ENCODE data around the gene ANKRD18A. TPM values are rescaled to one million over a fixed set of nuclear protein-coding genes. Genes with fewer than 3 reads are reported as not detected.

ANKRD18A gene
- total RNA-seq, 1 donor from 2014 or later, result 2.6 TPM

DNA sequence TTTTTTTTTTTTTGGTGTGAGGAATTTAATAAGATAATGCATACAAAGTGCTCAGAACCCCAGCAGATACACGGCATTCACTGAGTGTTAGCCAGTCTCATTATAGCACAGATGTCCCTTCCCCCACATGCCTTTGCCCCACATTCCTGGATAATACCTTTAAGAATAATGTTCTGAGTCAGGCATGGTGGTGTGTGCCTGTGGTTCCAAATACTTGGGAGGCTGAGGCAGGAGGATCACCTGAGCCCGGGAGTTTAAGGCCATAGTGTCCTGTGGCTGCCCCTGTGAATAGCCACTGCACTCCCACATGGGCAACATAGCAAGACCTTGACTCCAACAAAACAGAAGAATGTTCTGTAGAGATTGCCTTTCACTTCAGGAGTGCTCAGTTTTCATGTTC lies 24.2 kb upstream of the ANKRD18A start:
- Histone ChIP-seq H3K27me3 (ENCODE audit: low read depth) (no peaks in the 10 kb centered on the region), H3K9me3 (replicated peaks) (no peaks in the 10 kb centered on the region), H3K4me1 (peaks cover 25% of the 10 kb centered on the region), H3K27ac (replicated peaks) (no peak overlapping the region), H3K36me3 (no peaks in the 10 kb centered on the region), H3K4me3 (no peak overlapping the region)
- DNase-seq, result no peak
- intact Hi-C loops (cut with micrococcal nuclease), result no loop called here
- TF ChIP-seq, protein P1, sequence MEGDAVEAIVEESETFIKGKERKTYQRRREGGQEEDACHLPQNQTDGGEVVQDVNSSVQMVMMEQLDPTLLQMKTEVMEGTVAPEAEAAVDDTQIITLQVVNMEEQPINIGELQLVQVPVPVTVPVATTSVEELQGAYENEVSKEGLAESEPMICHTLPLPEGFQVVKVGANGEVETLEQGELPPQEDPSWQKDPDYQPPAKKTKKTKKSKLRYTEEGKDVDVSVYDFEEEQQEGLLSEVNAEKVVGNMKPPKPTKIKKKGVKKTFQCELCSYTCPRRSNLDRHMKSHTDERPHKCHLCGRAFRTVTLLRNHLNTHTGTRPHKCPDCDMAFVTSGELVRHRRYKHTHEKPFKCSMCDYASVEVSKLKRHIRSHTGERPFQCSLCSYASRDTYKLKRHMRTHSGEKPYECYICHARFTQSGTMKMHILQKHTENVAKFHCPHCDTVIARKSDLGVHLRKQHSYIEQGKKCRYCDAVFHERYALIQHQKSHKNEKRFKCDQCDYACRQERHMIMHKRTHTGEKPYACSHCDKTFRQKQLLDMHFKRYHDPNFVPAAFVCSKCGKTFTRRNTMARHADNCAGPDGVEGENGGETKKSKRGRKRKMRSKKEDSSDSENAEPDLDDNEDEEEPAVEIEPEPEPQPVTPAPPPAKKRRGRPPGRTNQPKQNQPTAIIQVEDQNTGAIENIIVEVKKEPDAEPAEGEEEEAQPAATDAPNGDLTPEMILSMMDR (IDR thresholded peaks at IDR 0.05; ENCODE audit: borderline replicate concordance), result no peak

DNA sequence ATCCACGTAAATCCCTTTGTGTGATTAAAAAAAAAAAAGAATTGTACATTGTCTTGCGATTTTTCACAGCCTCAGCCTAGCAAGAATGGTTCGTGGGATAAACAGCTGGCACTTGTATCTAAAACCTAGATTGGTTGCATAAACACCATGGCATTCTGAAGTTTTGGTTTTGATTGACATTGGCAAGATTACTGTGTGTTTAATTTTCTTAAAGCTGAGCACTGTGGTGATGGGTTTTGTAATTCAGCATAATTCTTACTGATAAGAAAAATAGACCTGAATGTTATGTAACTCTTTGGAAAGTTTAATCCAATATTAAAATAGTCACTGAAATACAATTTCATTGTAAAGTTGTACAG lies 23.4 kb upstream of the ANKRD18A start:
- DNase-seq, result no peak
- H3K36me3 ChIP-seq, result no peaks in the 10 kb centered on the region
- no peaks in the 10 kb centered on the region for H3K9me3 ChIP-seq (replicated peaks)
- H3K4me1 ChIP-seq, result peaks cover 19% of the 10 kb centered on the region
- H3K4me3 ChIP-seq, result no peak overlapping the region
- intact Hi-C loops (cut with micrococcal nuclease), result no loop called here
- TF ChIP-seq, protein P1 (IDR thresholded peaks at IDR 0.05; ENCODE audit: borderline replicate concordance), result no peak
- H3K27ac ChIP-seq (replicated peaks), result no peak overlapping the region
- peaks cover 7% of the 10 kb centered on the region for H3K27me3 ChIP-seq (ENCODE audit: low read depth)

DNA sequence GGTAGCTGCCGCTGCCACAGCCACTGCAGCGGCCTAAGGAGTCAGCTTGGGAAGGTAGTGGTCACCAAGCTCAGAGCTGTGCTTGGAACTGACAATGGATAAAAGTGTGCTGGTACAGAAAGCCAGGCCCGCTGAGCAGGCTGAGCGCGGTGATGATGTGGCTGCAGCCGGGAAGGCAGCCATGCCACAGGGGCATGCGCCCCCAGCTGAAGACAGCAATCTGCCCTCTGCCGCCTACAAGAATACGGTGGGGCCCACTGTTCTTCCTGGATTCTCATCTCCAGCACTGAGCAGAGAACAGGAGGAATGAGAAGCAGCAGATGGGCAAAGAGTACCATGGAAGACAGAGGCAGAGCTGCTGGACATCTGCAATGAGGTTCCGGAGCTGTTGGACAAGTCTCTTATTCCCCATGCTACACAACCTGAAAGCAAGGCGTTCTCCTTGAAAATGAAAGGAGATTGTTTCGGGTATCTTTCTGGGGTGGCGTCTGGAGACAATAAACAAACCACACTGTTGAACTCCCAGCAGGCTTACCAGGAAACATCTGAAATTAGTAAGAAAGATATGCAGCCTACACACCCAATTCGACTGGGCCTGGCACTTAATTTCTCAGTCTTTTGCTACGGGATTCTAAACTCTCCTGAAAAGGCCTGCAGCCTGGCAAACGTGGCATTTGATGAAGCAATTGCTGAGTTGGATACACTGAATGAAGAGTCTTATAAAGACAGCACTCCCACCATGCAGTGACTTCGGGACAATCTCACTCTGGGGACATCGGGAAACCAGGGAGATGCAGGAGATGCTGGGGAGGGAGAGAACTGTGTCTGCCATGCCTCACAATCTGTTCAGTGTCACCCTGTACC lies 22.8 kb upstream of the ANKRD18A start:
- TF ChIP-seq, protein P1 (IDR thresholded peaks at IDR 0.05; ENCODE audit: borderline replicate concordance), result no peak
- no peak for DNase-seq
- peaks cover 16% of the 10 kb centered on the region for H3K4me1 ChIP-seq
- no peak overlapping the region for H3K4me3 ChIP-seq
- intact Hi-C loops (cut with micrococcal nuclease), result no loop called here
- no peaks in the 10 kb centered on the region for H3K9me3 ChIP-seq (replicated peaks)
- peaks cover 14% of the 10 kb centered on the region for H3K27me3 ChIP-seq (ENCODE audit: low read depth)
- H3K27ac ChIP-seq (replicated peaks), result no peak overlapping the region
- H3K36me3 ChIP-seq, result no peaks in the 10 kb centered on the region

DNA sequence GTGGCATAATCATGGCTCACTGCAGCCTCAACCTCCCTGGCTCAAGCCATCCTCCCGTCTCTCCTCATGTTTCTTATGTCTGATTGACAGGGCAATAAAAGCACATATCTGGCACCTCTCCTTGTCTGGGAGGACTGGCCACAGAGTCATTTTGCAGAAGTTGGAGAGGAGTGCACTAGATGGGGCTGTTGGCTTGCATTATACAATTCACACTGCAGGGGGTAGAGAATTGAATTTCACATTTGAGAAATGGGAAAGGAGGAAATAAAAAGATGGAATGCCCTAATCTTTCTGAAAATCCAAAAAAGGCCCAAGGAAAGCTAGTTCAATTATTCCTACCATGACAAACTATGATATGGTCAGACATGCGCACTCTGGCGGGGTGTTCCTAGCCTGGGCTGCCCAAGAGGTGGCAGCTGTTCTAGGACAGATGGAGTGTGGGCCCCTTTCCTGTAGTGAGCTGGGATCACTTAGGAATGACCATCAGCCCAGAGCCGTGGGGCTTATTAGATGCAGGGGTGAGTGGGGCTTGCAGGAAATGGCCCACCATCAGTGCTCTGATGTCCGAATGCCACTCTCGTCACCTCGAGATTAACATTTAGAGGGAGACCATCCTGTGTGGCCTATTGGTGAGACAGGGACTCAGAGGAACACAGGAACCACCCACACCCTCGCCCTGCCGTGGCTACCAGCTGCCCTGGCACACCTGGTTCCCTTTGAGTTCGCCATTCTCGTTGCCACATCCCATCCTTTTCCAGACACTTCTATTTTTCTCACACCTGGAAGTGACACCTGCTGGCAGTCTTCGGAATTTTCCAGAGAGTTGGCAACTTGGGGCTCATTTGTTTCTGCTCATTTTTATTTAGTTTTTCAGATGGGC lies 21.8 kb upstream of the ANKRD18A start:
- Histone ChIP-seq H3K27me3 (ENCODE audit: low read depth) (peaks cover 21% of the 10 kb centered on the region), H3K4me3 (no peak overlapping the region), H3K27ac (replicated peaks) (no peak overlapping the region), H3K4me1 (peaks cover 16% of the 10 kb centered on the region), H3K36me3 (no peaks in the 10 kb centered on the region), H3K9me3 (replicated peaks) (no peaks in the 10 kb centered on the region)
- TF ChIP-seq, protein P1 (IDR thresholded peaks at IDR 0.05; ENCODE audit: borderline replicate concordance), result peak; percentile 61
- no peak for DNase-seq
- intact Hi-C loops (cut with micrococcal nuclease), result no loop called here

DNA sequence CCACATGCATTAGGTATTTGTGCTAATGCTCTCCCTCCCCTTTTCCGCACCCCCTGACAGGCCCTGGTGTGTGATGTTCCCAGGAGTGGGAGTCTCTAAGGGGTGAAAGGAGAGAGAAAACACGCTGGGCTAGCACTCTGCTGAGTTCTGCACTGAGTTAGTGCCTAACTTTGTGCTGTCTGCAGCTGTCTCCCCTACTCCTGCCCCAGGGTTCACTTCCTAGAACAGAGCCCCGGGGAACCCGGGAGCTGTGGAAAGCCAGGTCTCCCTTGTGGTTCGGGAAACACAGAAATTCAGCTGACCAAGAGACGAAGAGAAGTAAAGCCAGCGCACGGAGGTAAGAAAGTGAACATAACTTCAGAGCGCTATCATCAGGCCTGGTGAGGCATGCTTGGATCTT lies 20.7 kb upstream of the ANKRD18A start:
- Histone ChIP-seq H3K4me1 (peaks cover 16% of the 10 kb centered on the region), H3K27me3 (ENCODE audit: low read depth) (peaks cover 28% of the 10 kb centered on the region), H3K27ac (replicated peaks) (no peak overlapping the region), H3K9me3 (replicated peaks) (no peaks in the 10 kb centered on the region), H3K36me3 (no peaks in the 10 kb centered on the region), H3K4me3 (no peak overlapping the region)
- no peak for DNase-seq
- intact Hi-C loops (cut with micrococcal nuclease), result no loop called here
- TF ChIP-seq, protein P1 (IDR thresholded peaks at IDR 0.05; ENCODE audit: borderline replicate concordance), result no peak

Data from left ventricle myocardium inferior (tissue), 1 donor.